ENCODE measurements around the gene MAPKBP1. TPM values are rescaled to one million over a fixed set of nuclear protein-coding genes. Genes with fewer than 3 reads are reported as not detected.
A peak's percentile ranks its signal among the peaks of the same experiment; 100 is the strongest.

MAPKBP1 gene
- total and polyA plus RNA-seq, 8 donors = 8.8 to 41.5 (median 16.8) TPM

- TF ChIP-seq CTCF (IDR thresholded peaks at IDR 0.05) = no peak
- no peak for TF ChIP-seq EP300 (IDR thresholded peaks at IDR 0.05)
- TF ChIP-seq POLR2AphosphoS5 (IDR thresholded peaks at IDR 0.05) = no peak
- TF ChIP-seq POLR2A (IDR thresholded peaks at IDR 0.05) = no peak
- WGBS, 5 donors = 57 to 80% (median 68%) methylated on average over 7 to 9 of the region's 9 CpGs
- H3K27ac ChIP-seq = no peak overlapping the region
- DNase-seq = peak in 1 of 2 donors; percentile 61
- no peaks in the 10 kb centered on the region for H3K9me3 ChIP-seq
- peaks cover 0 to 58% (median 6%) of the 10 kb centered on the region in 3 donors for H3K27me3 ChIP-seq
- H3K36me3 ChIP-seq = no peaks in the 10 kb centered on the region
- peaks cover 8 to 38% (median 27%) of the 10 kb centered on the region in 4 donors for H3K4me1 ChIP-seq
- intact Hi-C loops (cut with DNase I; ENCODE audit: low total_unique reads) = no loop called here
- no peak overlapping the region for H3K4me3 ChIP-seq
Measured at GRCh38 chr15:41854443-41854842, 80.2 kb downstream of the MAPKBP1 start.

- H3K27me3 ChIP-seq = peaks cover 0 to 58% (median 6%) of the 10 kb centered on the region in 3 donors
- TF ChIP-seq POLR2A (IDR thresholded peaks at IDR 0.05) (no peak), POLR2AphosphoS5 (IDR thresholded peaks at IDR 0.05) (no peak), EP300 (IDR thresholded peaks at IDR 0.05) (no peak), CTCF (IDR thresholded peaks at IDR 0.05) (no peak)
- no peak for DNase-seq
- H3K36me3 ChIP-seq = no peaks in the 10 kb centered on the region
- intact Hi-C loops (cut with DNase I; ENCODE audit: low total_unique reads) = no loop called here
- no peaks in the 10 kb centered on the region for H3K9me3 ChIP-seq
- H3K4me3 ChIP-seq = no peak overlapping the region
- H3K4me1 ChIP-seq = peaks cover 8 to 34% (median 23%) of the 10 kb centered on the region in 4 donors
- WGBS, 5 donors = 77 to 83% (median 80%) methylated on average over 21 to 30 of the region's 30 CpGs
- no peak overlapping the region for H3K27ac ChIP-seq
Measured at GRCh38 chr15:41855261-41855961, 81.1 kb downstream of the MAPKBP1 start.

GRCh38 chr15:41856262-41856661 is 82.0 kb downstream of the MAPKBP1 start:
- DNase-seq = no peak
- intact Hi-C loops (cut with DNase I; ENCODE audit: low total_unique reads) = no loop called here
- no peak for TF ChIP-seq EP300 (IDR thresholded peaks at IDR 0.05)
- TF ChIP-seq POLR2AphosphoS5 (IDR thresholded peaks at IDR 0.05) = no peak
- TF ChIP-seq CTCF (IDR thresholded peaks at IDR 0.05) = no peak
- no peak for TF ChIP-seq POLR2A (IDR thresholded peaks at IDR 0.05)
- Histone ChIP-seq H3K4me1 (peaks cover 8 to 31% (median 23%) of the 10 kb centered on the region in 4 donors), H3K36me3 (no peaks in the 10 kb centered on the region), H3K27ac (no peak overlapping the region), H3K4me3 (no peak overlapping the region), H3K9me3 (no peaks in the 10 kb centered on the region), H3K27me3 (peaks cover 0 to 58% (median 3%) of the 10 kb centered on the region in 3 donors)
- 84 to 95% (median 87%) methylated on average over 16 to 17 of the region's 17 CpGs for WGBS, 5 donors

- peak overlapping the region in 4 of 5 donors; percentile 18 to 67 (median 58) for H3K27ac ChIP-seq
- no peak for DNase-seq
- peaks cover 8 to 31% (median 23%) of the 10 kb centered on the region in 4 donors for H3K4me1 ChIP-seq
- intact Hi-C loops (cut with DNase I; ENCODE audit: low total_unique reads) = no loop called here
- H3K36me3 ChIP-seq = no peaks in the 10 kb centered on the region
- TF ChIP-seq POLR2AphosphoS5 (IDR thresholded peaks at IDR 0.05) = no peak
- TF ChIP-seq POLR2A (IDR thresholded peaks at IDR 0.05) = no peak
- TF ChIP-seq EP300 (IDR thresholded peaks at IDR 0.05) = no peak
- no peak for TF ChIP-seq CTCF (IDR thresholded peaks at IDR 0.05)
- H3K27me3 ChIP-seq = peaks cover 0 to 56% (median 3%) of the 10 kb centered on the region in 3 donors
- no peak overlapping the region for H3K4me3 ChIP-seq
- WGBS, 5 donors = 63 to 92% (median 71%) methylated on average over 8 to 12 of the region's 12 CpGs
- no peaks in the 10 kb centered on the region for H3K9me3 ChIP-seq
Measured at GRCh38 chr15:41856716-41857115, 82.4 kb downstream of the MAPKBP1 start.
